Measurements from ENCODE around the gene ACSL3.

The ACSL3 gene

DNA sequence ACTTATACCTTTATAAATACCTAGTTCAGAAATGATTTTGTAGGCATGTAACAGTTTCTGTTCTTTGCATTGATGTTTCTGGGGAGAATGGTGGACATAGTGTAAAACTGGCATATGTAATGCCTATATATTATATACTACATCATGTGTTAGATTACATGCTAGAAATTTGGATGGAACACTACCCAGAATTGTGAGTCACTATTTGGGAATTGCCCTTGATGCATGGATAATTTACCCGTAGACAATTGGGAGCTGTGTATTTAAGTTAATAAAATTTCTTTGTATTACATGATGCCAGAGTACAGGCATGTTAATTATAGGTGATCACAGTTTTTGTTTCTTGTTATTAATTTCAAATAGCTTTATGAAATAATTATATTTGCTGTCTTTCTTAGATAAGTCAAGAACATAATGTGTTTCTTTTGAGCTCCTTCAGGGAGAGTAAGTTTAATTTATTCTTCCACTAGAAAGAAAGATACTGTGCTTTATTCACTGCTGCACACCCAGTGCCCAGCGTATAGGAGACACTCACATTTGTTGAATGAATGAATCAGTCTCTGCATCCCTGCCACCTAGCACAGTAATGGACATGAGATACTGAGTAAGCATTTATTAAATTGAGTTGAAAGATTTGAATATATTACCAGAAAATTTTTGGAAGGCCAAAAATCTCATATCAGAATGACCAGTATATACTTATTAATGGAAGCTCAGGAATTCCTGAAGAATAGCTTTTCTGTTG, 16.9 kb downstream of the ACSL3 start:
- Histone ChIP-seq H3F3A (ENCODE audit: control insufficient read depth, insufficient read depth) (no peaks in the 10 kb centered on the region), H3K4me3 (ENCODE audit: low read length) (no peak overlapping the region), H4K20me1 (ENCODE audit: control insufficient read depth, insufficient read depth, low read depth, low read length) (peaks cover 16% of the 10 kb centered on the region; the same call in 1 of the 2 replicates), H3K27me3 (ENCODE audit: control insufficient read depth, low read length) (no peaks in the 10 kb centered on the region), H3K9me3 (ENCODE audit: control insufficient read depth, insufficient read depth, low read length) (no peaks in the 10 kb centered on the region), H3K36me3 (ENCODE audit: control insufficient read depth, low read length) (no peaks in the 10 kb centered on the region), H3K79me2 (ENCODE audit: control insufficient read depth, low read length) (peaks cover 99% of the 10 kb centered on the region), H3K4me2 (ENCODE audit: low read length) (no peak overlapping the region), H3K9me2 (replicated peaks; ENCODE audit: control insufficient read depth, low read length) (no peaks in the 10 kb centered on the region), H3K27ac (ENCODE audit: low read depth, low read length) (no peak overlapping the region), H3K4me1 (ENCODE audit: control insufficient read depth, low read length) (0 out of 2 replicates have a peak, but pooled peaks cover 4% of the 10 kb centered on the region)
- TF ChIP-seq, protein P1, sequence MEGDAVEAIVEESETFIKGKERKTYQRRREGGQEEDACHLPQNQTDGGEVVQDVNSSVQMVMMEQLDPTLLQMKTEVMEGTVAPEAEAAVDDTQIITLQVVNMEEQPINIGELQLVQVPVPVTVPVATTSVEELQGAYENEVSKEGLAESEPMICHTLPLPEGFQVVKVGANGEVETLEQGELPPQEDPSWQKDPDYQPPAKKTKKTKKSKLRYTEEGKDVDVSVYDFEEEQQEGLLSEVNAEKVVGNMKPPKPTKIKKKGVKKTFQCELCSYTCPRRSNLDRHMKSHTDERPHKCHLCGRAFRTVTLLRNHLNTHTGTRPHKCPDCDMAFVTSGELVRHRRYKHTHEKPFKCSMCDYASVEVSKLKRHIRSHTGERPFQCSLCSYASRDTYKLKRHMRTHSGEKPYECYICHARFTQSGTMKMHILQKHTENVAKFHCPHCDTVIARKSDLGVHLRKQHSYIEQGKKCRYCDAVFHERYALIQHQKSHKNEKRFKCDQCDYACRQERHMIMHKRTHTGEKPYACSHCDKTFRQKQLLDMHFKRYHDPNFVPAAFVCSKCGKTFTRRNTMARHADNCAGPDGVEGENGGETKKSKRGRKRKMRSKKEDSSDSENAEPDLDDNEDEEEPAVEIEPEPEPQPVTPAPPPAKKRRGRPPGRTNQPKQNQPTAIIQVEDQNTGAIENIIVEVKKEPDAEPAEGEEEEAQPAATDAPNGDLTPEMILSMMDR (IDR thresholded peaks at IDR 0.05; ENCODE audit: low read depth, low read length, poor library complexity, severe bottlenecking), result no peak
- no peak for TF ChIP-seq EZH2phosphoT487 (IDR thresholded peaks at IDR 0.05; ENCODE audit: borderline replicate concordance, low read length)

DNA sequence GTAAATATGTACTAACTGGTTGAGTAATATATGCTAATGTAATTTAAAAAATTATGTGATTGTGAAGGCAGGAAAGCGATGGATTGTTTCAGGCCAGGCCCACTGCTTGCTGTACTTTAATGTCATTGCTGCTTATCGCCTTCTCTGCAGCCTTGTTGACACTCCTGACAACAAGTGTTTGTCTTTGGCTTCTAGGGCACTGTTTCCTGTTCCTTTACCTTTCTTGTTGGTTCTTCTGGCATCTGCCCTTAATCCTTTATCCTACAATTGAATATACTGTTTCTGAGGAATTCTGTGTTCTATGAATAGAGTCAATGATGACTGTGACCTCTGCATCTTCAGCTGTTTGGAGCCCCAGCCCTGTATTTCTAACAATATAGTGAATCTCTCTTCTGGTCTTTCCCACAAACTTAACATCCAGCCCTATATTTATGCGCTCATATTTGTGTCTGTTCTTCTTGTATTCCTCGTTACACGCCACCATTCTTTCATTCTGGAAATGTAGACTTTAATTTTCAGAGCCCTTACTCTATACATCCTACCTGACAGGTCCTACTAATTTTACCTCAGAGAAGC, 17.6 kb downstream of the ACSL3 start:
- TF ChIP-seq, protein P1 (IDR thresholded peaks at IDR 0.05; ENCODE audit: low read depth, low read length, poor library complexity, severe bottlenecking), result no peak
- no peak for TF ChIP-seq EZH2phosphoT487 (IDR thresholded peaks at IDR 0.05; ENCODE audit: borderline replicate concordance, low read length)
- Histone ChIP-seq H3K27ac (ENCODE audit: low read depth, low read length) (no peak overlapping the region), H3K4me1 (ENCODE audit: control insufficient read depth, low read length) (0 out of 2 replicates have a peak, but pooled peaks cover 3% of the 10 kb centered on the region)

DNA sequence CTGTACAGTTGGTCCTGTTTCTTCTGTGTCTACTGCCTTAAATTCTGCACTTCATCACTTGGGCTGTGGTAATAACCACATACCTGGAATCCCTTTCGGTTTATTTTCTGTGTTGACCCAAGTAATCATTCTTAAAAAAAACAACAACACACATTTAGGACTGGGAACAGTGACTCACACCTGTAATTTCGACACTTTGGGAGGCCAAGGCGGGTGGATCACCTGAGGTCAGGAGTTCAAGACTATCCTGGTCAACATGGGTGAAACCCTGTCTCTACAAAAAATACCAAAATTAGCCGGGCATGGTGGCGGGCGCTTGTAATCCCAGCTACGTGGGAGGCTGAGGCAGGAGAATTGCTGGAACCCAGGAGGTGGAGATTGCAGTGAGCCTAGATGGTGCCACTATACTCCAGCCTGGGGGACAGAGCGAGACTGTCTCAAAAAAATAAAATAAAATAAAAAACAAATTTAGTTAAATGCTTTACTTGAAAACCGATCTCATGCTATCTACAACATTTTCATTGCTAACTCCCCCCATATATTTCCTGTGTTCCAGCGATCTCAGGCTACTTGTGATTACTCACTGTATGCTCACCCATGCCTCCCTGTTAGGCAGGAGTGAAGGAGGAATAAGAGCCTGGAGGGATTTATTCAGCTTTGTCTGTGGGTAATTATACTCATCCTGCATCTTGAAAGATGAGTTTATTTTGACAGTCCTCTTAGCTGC, 18.2 kb downstream of the ACSL3 start:
- Histone ChIP-seq H3K27me3 (ENCODE audit: control insufficient read depth, low read length) (no peaks in the 10 kb centered on the region), H3F3A (ENCODE audit: control insufficient read depth, insufficient read depth) (no peaks in the 10 kb centered on the region), H3K4me3 (ENCODE audit: low read length) (no peak overlapping the region), H3K27ac (ENCODE audit: low read depth, low read length) (no peak overlapping the region), H3K9me3 (ENCODE audit: control insufficient read depth, insufficient read depth, low read length) (no peaks in the 10 kb centered on the region), H3K4me2 (ENCODE audit: low read length) (no peak overlapping the region), H3K36me3 (ENCODE audit: control insufficient read depth, low read length) (no peaks in the 10 kb centered on the region), H3K79me2 (ENCODE audit: control insufficient read depth, low read length) (peaks cover 99% of the 10 kb centered on the region), H3K9me2 (replicated peaks; ENCODE audit: control insufficient read depth, low read length) (no peaks in the 10 kb centered on the region), H4K20me1 (ENCODE audit: control insufficient read depth, insufficient read depth, low read depth, low read length) (peaks cover 17% of the 10 kb centered on the region), H3K4me1 (ENCODE audit: control insufficient read depth, low read length) (0 out of 2 replicates have a peak, but pooled peaks cover 3% of the 10 kb centered on the region)
- TF ChIP-seq, protein P1 (IDR thresholded peaks at IDR 0.05; ENCODE audit: low read depth, low read length, poor library complexity, severe bottlenecking), result no peak
- no peak for TF ChIP-seq EZH2phosphoT487 (IDR thresholded peaks at IDR 0.05; ENCODE audit: borderline replicate concordance, low read length)

More for the DNA sequence above, 17.6 kb downstream of the ACSL3 start:
- Histone ChIP-seq H3K4me2 (ENCODE audit: low read length) (no peak overlapping the region), H3K27me3 (ENCODE audit: control insufficient read depth, low read length) (no peaks in the 10 kb centered on the region), H3K9me2 (replicated peaks; ENCODE audit: control insufficient read depth, low read length) (no peaks in the 10 kb centered on the region), H3K79me2 (ENCODE audit: control insufficient read depth, low read length) (peaks cover 99% of the 10 kb centered on the region), H3K9me3 (ENCODE audit: control insufficient read depth, insufficient read depth, low read length) (no peaks in the 10 kb centered on the region), H3F3A (ENCODE audit: control insufficient read depth, insufficient read depth) (no peaks in the 10 kb centered on the region), H4K20me1 (ENCODE audit: control insufficient read depth, insufficient read depth, low read depth, low read length) (peaks cover 16% of the 10 kb centered on the region; the same call in 1 of the 2 replicates), H3K4me3 (ENCODE audit: low read length) (no peak overlapping the region), H3K36me3 (ENCODE audit: control insufficient read depth, low read length) (no peaks in the 10 kb centered on the region)

Data from DOHH2 (cell line).